ENCODE results near the gene AP1M2. TPM values are rescaled to one million over a fixed set of nuclear protein-coding genes. Genes with fewer than 3 reads are reported as not detected.

The AP1M2 gene
- polyA plus RNA-seq, 1 donor (not counting 4 experiments of a cell fraction or from before 2014, with no cell fraction given) = 83.1 TPM

- Histone ChIP-seq H3K4me2 (ENCODE audit: control insufficient read depth, extremely low read depth, insufficient read depth, low read depth, low read length) (no peak overlapping the region), H3K9me3 (ENCODE audit: control insufficient read depth, low read depth, low read length) (no peaks in the 10 kb centered on the region), H4K20me1 (ENCODE audit: control insufficient read depth, extremely low read depth, insufficient read depth, low read length) (no peaks in the 10 kb centered on the region), H3K9me1 (ENCODE audit: control insufficient read depth, extremely low read depth, insufficient read depth, low read length) (no peaks in the 10 kb centered on the region), H3K9ac (ENCODE audit: control insufficient read depth, extremely low read depth, insufficient read depth, low read length) (no peak overlapping the region), H2AFZ (ENCODE audit: control insufficient read depth, low read length) (no peak overlapping the region), H3K27me3 (ENCODE audit: control insufficient read depth, extremely low read depth, insufficient read depth, low read length) (no peaks in the 10 kb centered on the region), H3K4me1 (ENCODE audit: control insufficient read depth, extremely low read depth, insufficient read depth, low read length) (peaks cover 22% of the 10 kb centered on the region), H3K36me3 (ENCODE audit: control insufficient read depth in 2 of 2, extremely low read depth in 1 of 2, insufficient read depth in 2 of 2, low read length in 2 of 2) (no peaks in the 10 kb centered on the region), H3K79me2 (ENCODE audit: control insufficient read depth, insufficient read depth, low read length) (no peaks in the 10 kb centered on the region), H3K4me3 (ENCODE audit: control insufficient read depth in 2 of 3, extremely low read depth in 1 of 3, insufficient read depth in 2 of 3, low read depth in 1 of 3, low read length in 3 of 3) (no peak overlapping the region), H3K27ac (ENCODE audit: control insufficient read depth, insufficient read depth, low read length) (no peak overlapping the region)
- FAIRE-seq = no peak
- TF ChIP-seq CTCF (optimal IDR thresholded peaks at IDR 0.05 in 1 of 3, IDR thresholded peaks at IDR 0.05 in 1 of 3, conservative IDR thresholded peaks at IDR 0.05 in 1 of 3; ENCODE audit: extremely low read depth in 1 of 3, insufficient read depth in 2 of 3, low read length in 3 of 3) (no peak), EZH2 (IDR thresholded peaks at IDR 0.05; ENCODE audit: low read length) (no peak)
- dilution Hi-C loops (cut with MboI; ENCODE audit: extremely low pct_ligation_motif_present, low sequenced_read_pairs) = no loop called here
- no peak for DNase-seq (ENCODE audit: low read depth, low spot score)
Observed at GRCh38 chr19:10523135-10523636, 63.9 kb downstream of the AP1M2 start.

Small RNA genes within 50 kb of the gene (small RNA-seq; reads per million reads assigned to genes)
- gene MIR1238 (ENCODE audit: insufficient read length in 3 of 3, low read depth in 3 of 3, low replicate concordance in 1 of 3) (0 reads per million in 3 experiments), gene RNU7-140P (ENCODE audit: insufficient read length in 3 of 3, low read depth in 3 of 3, low replicate concordance in 1 of 3) (0 reads per million in 3 experiments)

Other genes with a start within 250 kb of the AP1M2 start
- gene ICAM3, start 247.7 kb downstream of the AP1M2 start, polyA plus RNA-seq = 3.4 to 5.5 TPM (median 4.7 TPM) in 3 replicates
- 32.6 to 42.6 TPM (median 34.1 TPM) in 3 replicates for gene TYK2, start 206.7 kb downstream of the AP1M2 start, polyA plus RNA-seq
- gene CDC37, start 183.8 kb downstream of the AP1M2 start, polyA plus RNA-seq = 376 to 433 TPM (median 415 TPM) in 3 replicates
- gene PDE4A, start 166.8 kb downstream of the AP1M2 start, polyA plus RNA-seq = 0.05 to 0.24 TPM (median 0.09 TPM) in 3 replicates
- gene KEAP1, start 84.0 kb downstream of the AP1M2 start, polyA plus RNA-seq = 29.6 to 46.2 TPM (median 35.8 TPM) in 3 replicates
- 9.4 to 10.5 TPM (median 10.3 TPM) in 3 replicates for gene S1PR5, start 69.9 kb downstream of the AP1M2 start, polyA plus RNA-seq
- 12.6 to 17.9 TPM (median 15.5 TPM) in 3 replicates for gene ATG4D, start 43.4 kb downstream of the AP1M2 start, polyA plus RNA-seq
- gene KRI1, start 21.3 kb downstream of the AP1M2 start, polyA plus RNA-seq = 13.4 to 19.0 TPM (median 13.5 TPM) in 3 replicates
- gene CDKN2D, start 18.3 kb downstream of the AP1M2 start, polyA plus RNA-seq = 3.9 to 7.3 TPM (median 6.8 TPM) in 3 replicates
- 78.7 to 148 TPM (median 94.7 TPM) in 3 replicates for gene SLC44A2, start 38.2 kb upstream of the AP1M2 start, polyA plus RNA-seq
- gene ILF3, start 67.0 kb upstream of the AP1M2 start, polyA plus RNA-seq = 81.0 to 173 TPM (median 162 TPM) in 3 replicates
- 25.9 to 34.6 TPM (median 31.3 TPM) in 3 replicates for gene QTRT1, start 114.1 kb upstream of the AP1M2 start, polyA plus RNA-seq
- gene DNM2, start 130.8 kb upstream of the AP1M2 start, polyA plus RNA-seq = 60.1 to 71.4 TPM (median 63.5 TPM) in 3 replicates
- 18.2 to 24.8 TPM (median 19.2 TPM) in 3 replicates for gene TMED1, start 248.9 kb upstream of the AP1M2 start, polyA plus RNA-seq

Measured in keratinocyte (primary cell).